Measurements from ENCODE around the gene RPL3. TPM values are rescaled to one million over a fixed set of nuclear protein-coding genes. Genes with fewer than 3 reads are reported as not detected.
A peak's percentile ranks its signal among the peaks of the same experiment; 100 is the strongest.

Gene RPL3
- total and polyA plus RNA-seq, 2 of the 4 experiments (the other 2 are of a cell fraction) = 2,871 to 3,312 TPM

GRCh38 chr22:39292561-39293074, 26.8 kb downstream of the RPL3 start:
- Histone ChIP-seq H3K36me3 (ENCODE audit: control insufficient read depth, insufficient read depth, low read length) (no peaks in the 10 kb centered on the region), H3K9ac (ENCODE audit: low read depth, low read length) (peak overlapping the region; percentile 38), H3K18ac (ENCODE audit: low read depth, low read length) (0 out of 2 replicates have a peak overlapping the region, but pooled peaks have one; percentile 24), H3K4me1 (ENCODE audit: control insufficient read depth, insufficient read depth, low read length) (peaks cover 20% of the 10 kb centered on the region), H3K4me3 (ENCODE audit: insufficient read depth, low read depth, low read length) (no peak overlapping the region), H4K20me1 (ENCODE audit: insufficient read depth, low read length) (no peaks in the 10 kb centered on the region), H4K8ac (ENCODE audit: low read depth in 2 of 2, low read length in 2 of 2) (peak overlapping the region; percentile 68 to 86), H2BK15ac (ENCODE audit: low read depth, low read length) (peak overlapping the region; percentile 53; the same call in 1 of the 3 replicates), H2BK20ac (ENCODE audit: low read depth, low read length) (peak overlapping the region; percentile 57), H3K27ac (ENCODE audit: insufficient read depth, low read length) (peak overlapping the region; percentile 30; the same call in 1 of the 2 replicates), H2AK9ac (replicated peaks; ENCODE audit: low read depth, low read length, poor library complexity) (peak overlapping the region; percentile 87), H2BK5ac (ENCODE audit: low read depth, low read length, poor library complexity, severe bottlenecking) (peak overlapping the region; percentile 57), H3K14ac (replicated peaks; ENCODE audit: low read depth, low read length) (peak overlapping the region; percentile 35), H3K27me3 (ENCODE audit: control insufficient read depth, insufficient read depth, low read length) (no peaks in the 10 kb centered on the region; the same call in 1 of the 2 replicates), H3K9me3 (ENCODE audit: control insufficient read depth, insufficient read depth, low read length) (no peaks in the 10 kb centered on the region), H2BK120ac (ENCODE audit: low read depth, low read length) (peak overlapping the region; percentile 77), H3K23ac (ENCODE audit: low read depth, low read length) (no peak overlapping the region), H3K9me1 (ENCODE audit: insufficient read depth, low read length) (peaks cover 6% of the 10 kb centered on the region; the same call in 1 of the 2 replicates), H3K56ac (ENCODE audit: extremely low read depth, insufficient read depth, low read length) (peak overlapping the region; percentile 35; the same call in 1 of the 2 replicates), H3K4me2 (ENCODE audit: low read depth, low read length) (no peak overlapping the region), H2AFZ (replicated peaks; ENCODE audit: low read length, poor library complexity) (peak overlapping the region; percentile 88), H3K79me1 (ENCODE audit: low read depth in 1 of 2, low read length in 2 of 2) (no peaks in the 10 kb centered on the region), H4K5ac (ENCODE audit: low read depth, low read length) (peak overlapping the region; percentile 82), H4K91ac (ENCODE audit: insufficient read depth, low read depth, low read length) (peak overlapping the region; percentile 76), H2AK5ac (ENCODE audit: low read depth, low read length) (peak overlapping the region; percentile 86), H3K4ac (ENCODE audit: low read depth, low read length) (peak overlapping the region; percentile 76)
- in situ Hi-C loops (cut with MboI; ENCODE audit: low sequenced_read_pairs) (no loop called here), intact Hi-C loops (cut with micrococcal nuclease) (no loop called here), dilution Hi-C loops (cut with HindIII; ENCODE audit: low sequenced_read_pairs, unreplicated experiment) (no loop called here)
- BruUV-seq (replicated peaks) = no TSS peak
- POLR2A ChIA-PET (ENCODE audit: unreplicated experiment) = no interaction called here
- TF ChIP-seq, protein P1, sequence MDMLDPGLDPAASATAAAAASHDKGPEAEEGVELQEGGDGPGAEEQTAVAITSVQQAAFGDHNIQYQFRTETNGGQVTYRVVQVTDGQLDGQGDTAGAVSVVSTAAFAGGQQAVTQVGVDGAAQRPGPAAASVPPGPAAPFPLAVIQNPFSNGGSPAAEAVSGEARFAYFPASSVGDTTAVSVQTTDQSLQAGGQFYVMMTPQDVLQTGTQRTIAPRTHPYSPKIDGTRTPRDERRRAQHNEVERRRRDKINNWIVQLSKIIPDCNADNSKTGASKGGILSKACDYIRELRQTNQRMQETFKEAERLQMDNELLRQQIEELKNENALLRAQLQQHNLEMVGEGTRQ (IDR thresholded peaks at IDR 0.05; ENCODE audit: low read depth, low read length) = no peak
- TF ChIP-seq MXI1 (IDR thresholded peaks at IDR 0.05; ENCODE audit: borderline replicate concordance, low read depth, low read length) (0 out of 2 replicates have a peak, but pooled peaks have one; percentile 28), CEBPB (IDR thresholded peaks at IDR 0.05; ENCODE audit: low read depth, low read length) (no peak), POLR2A (IDR thresholded peaks at IDR 0.05; ENCODE audit: low read depth, low read length) (no peak), CTCF (conservative IDR thresholded peaks at IDR 0.05; ENCODE audit: low read depth, low read length) (no peak), FOS (IDR thresholded peaks at IDR 0.05; ENCODE audit: low read depth, low read length) (peak; percentile 23; the same call in 1 of the 2 replicates), ELK1 (IDR thresholded peaks at IDR 0.05; ENCODE audit: borderline replicate concordance, low read depth, low read length) (no peak), RCOR1 (IDR thresholded peaks at IDR 0.05; ENCODE audit: insufficient replicate concordance, low read length) (peak; percentile 35), MAFK (IDR thresholded peaks at IDR 0.05; ENCODE audit: low read depth, low read length) (0 out of 2 replicates have a peak, but pooled peaks have one; percentile 6), RFX5 (IDR thresholded peaks at IDR 0.05; ENCODE audit: low read depth, low read length) (no peak), CHD1 (IDR thresholded peaks at IDR 0.05; ENCODE audit: low read depth, low read length) (no peak), BHLHE40 (IDR thresholded peaks at IDR 0.05; ENCODE audit: low read depth, low read length) (peak; percentile 67; the same call in 1 of the 2 replicates), MAZ (IDR thresholded peaks at IDR 0.05; ENCODE audit: borderline replicate concordance, low read depth, low read length) (peak; percentile 42; the same call in 1 of the 2 replicates), NFE2L2 (IDR thresholded peaks at IDR 0.05; ENCODE audit: low read depth, low read length) (no peak)
- no CpG with 5 or more reads among the region's 12 CpGs for WGBS, 2 experiments (ENCODE audit: extremely low coverage in 2 of 2, insufficient read length in 1 of 2)
- ATAC-seq (ENCODE audit: low read depth) (peak; percentile 98), DNase-seq (peak; percentile 92)
- CTCF ChIA-PET = interaction anchor here (0.6 kb wide), 1 partner anchor 810 kb away, joined by 3 read pairs; no protein-coding TSS in a partner anchor

Data from IMR-90 (cell line).